H7 (cell line): ENCODE data around the gene ACY1. TPM values are rescaled to one million over a fixed set of nuclear protein-coding genes. Genes with fewer than 3 reads are reported as not detected.
A peak's percentile ranks its signal among the peaks of the same experiment; 100 is the strongest.

Experiments used
- DNase-seq: peaks from one replicate; pipeline ENCODE4 v3.0.0; 2012
- H3K27me3 ChIP-seq: 2 replicates; pipeline ENCODE4 v1.6.0; 2011; ENCODE audit warnings: mild to moderate bottlenecking, low read length; ENCODE audit not compliant: control insufficient read depth, insufficient read depth
- H3K36me3 ChIP-seq: replicated peaks from 2 replicates; pipeline ENCODE4 v1.5.1; 2011; ENCODE audit warnings: low read length; ENCODE audit not compliant: control insufficient read depth, insufficient read depth
- H3K4me3 ChIP-seq: 2 replicates; pipeline ENCODE4 v1.5.1; 2011; ENCODE audit warnings: low read depth, mild to moderate bottlenecking, control low read depth, low read length, moderate library complexity; ENCODE audit not compliant: insufficient read depth
- total RNA-seq: library from RNA; depleted of rRNA; stranded (reverse); fragments of >200 nt; shearing (Covaris generic); gene quantifications from 2 replicates; pipeline ENCODE4 v1.2.3, GENCODE V29; 2014

ACY1 gene
- total RNA-seq, 1 experiment from 2014 or later, result 101 TPM

DNA sequence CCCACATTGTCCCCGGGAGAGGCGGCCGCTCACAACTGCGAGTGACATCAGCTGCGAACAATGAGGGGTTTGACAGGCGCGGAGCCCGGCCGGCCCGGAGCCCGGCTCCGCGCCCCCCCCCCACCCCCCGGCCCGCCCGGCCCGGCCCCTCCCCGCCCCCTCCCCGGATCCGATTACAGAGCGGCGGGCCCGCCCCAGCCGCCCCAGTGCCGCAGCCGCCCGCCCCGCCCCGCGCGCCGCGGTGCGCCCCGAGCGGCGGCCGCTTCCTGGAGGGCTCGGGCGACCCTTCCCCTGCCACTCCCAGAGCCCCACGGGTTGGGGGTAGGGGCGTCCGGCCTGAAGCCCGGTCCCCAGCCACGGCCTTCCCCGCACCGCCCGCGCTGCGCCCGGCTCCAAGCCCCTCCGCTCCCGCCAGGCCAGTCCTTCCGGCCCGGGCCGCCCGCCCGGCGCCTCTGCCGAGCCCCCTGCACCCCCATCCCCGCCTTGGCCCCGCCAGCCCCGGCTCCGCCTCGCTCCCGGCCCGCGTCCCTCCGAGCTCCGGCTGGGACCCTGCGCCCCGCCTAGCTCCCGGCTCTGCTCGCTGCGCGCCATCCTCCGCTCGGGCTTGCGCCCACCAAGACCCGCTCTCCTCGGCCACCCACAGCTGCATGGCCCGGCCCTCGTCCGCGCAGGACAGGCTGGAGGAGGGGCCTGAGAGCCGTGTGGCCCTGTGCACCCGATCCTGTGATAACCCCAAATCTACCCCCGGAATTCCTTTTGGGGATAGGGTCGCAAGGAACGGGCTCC is 15.8 kb upstream of the ACY1 start, which contains the start of gene PCBP4:
Gene PCBP4 (minus strand): TSS at position 71 of the 786 bp plus-strand sequence. CDS start 6,214 bp downstream, outside the sequence.
- DNase-seq, result peak; percentile 96
- peak within 1 kb of the TSS; percentile 70 for H3K4me3 ChIP-seq
- no peaks in the 10 kb centered on the region; the same call in 1 of the 2 replicates for H3K36me3 ChIP-seq
- H3K27me3 ChIP-seq, result peaks cover 3% of the 10 kb centered on the region

- DNase-seq, result peak; percentile 83
- H3K27me3 ChIP-seq, result peaks cover 3% of the 10 kb centered on the region
- peak overlapping the region; percentile 70 for H3K4me3 ChIP-seq
- no peaks in the 10 kb centered on the region; the same call in 1 of the 2 replicates for H3K36me3 ChIP-seq
Observed at GRCh38 chr3:51968170-51968775, 15.1 kb upstream of the ACY1 start.

DNA sequence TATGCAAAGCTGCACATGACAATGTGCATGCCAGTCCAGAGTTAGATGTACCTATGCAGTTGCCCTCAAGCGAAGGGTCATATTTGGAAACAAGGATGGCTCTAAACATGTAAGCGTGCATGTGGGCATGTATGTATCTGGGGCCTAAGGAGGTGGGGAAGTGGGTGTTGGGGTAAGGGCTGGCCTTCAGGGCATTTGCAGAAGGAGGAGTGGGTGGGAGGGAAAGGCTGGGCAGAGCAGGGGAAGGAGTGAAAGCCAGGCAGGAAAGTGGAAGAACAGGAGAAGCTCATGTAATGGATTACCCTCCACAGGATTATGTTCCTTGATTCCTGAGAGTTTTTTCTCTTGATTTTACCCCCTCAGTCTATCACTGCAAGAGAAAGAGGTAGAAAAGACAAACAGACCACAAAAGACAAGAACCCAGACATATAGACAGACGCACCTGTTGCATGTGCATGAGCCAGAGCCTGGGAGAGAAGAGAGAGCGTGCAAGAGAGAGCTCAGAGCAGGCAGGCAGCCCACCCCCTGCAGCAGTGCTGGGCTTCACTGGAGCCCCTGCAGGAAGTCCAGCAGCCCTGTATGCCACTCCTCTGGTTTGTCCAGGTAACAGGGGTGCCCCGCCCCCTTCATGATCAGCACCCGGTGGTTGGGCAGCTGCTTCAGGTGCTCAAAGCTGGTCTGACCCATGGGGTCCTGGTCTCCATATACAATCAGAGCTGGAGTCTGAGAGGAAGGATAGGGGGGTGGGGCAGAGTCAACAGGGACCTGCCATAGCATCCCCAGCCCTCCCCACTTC is 14.3 kb upstream of the ACY1 start:
- no peak overlapping the region for H3K4me3 ChIP-seq
- no peak for DNase-seq

DNA sequence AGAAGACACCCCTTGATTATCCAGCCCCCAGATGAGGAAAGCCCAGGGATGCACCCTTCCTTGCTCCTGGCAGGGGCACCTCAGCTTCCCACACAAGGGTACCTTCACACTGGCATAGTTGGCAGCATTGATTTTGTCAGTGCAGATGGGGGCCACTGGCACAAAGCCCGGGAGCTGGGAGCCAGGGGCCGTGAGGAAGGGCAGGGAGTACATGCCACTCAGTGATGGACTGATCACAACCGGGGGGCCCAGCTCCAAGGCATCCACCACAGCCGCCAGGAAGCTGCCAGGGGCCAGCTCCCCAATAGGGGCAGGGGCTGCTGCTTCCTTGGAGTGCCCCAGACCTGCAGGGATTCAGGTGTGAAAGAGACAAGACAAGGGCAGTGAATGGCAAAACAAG is 13.5 kb upstream of the ACY1 start:
- Histone ChIP-seq H3K27me3 (peaks cover 9% of the 10 kb centered on the region), H3K4me3 (no peak overlapping the region), H3K36me3 (no peaks in the 10 kb centered on the region; the same call in 1 of the 2 replicates)
- no peak for DNase-seq

More for the DNA sequence above, 14.3 kb upstream of the ACY1 start:
- Histone ChIP-seq H3K36me3 (no peaks in the 10 kb centered on the region; the same call in 1 of the 2 replicates), H3K27me3 (peaks cover 7% of the 10 kb centered on the region)

DNA sequence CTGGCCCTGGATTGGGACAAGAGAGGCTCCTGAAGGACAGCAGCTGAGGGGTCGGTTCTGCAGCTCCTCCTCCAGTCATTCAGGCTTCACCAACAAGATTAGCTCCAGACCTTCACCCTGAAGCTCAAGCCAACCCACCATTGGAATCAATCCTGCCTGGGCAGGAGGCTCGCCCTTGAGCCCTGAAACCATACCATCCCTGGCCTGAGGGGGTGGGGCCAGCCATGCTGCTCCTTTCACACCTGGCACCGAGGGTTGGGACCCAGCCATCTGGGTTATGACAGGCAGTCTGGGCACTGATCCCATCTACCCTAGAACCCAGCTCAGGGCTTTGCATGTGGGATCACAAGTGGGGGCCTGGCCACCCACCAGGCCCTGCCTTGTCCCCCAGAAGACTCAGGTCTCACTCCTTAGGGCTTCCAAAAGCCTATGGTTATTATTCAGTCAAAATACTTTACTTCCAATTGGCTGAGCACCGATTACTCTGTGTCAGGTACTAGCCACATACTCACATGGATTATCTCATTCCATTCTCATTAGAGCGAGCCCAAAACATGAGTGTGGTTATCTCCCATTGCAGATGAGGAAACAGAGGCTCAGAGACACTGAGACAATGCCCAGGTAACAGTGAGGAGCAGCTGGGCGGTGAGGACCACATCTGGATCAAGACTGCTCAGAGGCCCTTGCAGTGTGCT is 12.6 kb upstream of the ACY1 start:
- DNase-seq, result no peak

DNA sequence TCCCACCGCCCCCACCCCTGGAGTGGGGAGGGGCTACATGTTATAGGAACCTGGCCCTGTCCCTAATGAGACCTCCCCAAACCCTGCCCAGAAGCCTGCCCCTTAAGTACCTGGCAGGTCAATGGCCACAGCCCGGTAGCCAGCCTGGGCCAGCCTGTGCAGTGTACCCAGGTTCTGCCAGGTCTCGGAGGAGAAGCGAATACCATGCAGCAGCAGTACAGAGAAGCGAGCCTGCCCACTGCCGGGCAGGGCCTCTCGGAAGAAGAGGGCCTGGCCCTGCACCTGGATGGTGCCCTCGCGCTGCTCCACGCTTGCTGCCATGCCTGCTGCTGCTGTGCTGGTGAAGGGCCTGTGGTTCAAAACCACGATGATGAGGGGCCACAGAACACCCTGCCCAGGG is 12.0 kb upstream of the ACY1 start:
- peaks cover 18% of the 10 kb centered on the region for H3K27me3 ChIP-seq

More for the DNA sequence above, 12.6 kb upstream of the ACY1 start:
- H3K27me3 ChIP-seq, result peaks cover 16% of the 10 kb centered on the region
- H3K4me3 ChIP-seq, result no peak overlapping the region
- no peaks in the 10 kb centered on the region; the same call in 1 of the 2 replicates for H3K36me3 ChIP-seq

GRCh38 chr3:51974277-51974962 is 8.9 kb upstream of the ACY1 start:
- peak overlapping the region; percentile 39 for H3K4me3 ChIP-seq
- peak; percentile 75 for DNase-seq
- no peaks in the 10 kb centered on the region; the same call in 1 of the 2 replicates for H3K36me3 ChIP-seq
- peaks cover 17% of the 10 kb centered on the region for H3K27me3 ChIP-seq

More for the DNA sequence above, 12.0 kb upstream of the ACY1 start:
- Histone ChIP-seq H3K4me3 (no peak overlapping the region), H3K36me3 (no peaks in the 10 kb centered on the region; the same call in 1 of the 2 replicates)
- no peak for DNase-seq

DNA sequence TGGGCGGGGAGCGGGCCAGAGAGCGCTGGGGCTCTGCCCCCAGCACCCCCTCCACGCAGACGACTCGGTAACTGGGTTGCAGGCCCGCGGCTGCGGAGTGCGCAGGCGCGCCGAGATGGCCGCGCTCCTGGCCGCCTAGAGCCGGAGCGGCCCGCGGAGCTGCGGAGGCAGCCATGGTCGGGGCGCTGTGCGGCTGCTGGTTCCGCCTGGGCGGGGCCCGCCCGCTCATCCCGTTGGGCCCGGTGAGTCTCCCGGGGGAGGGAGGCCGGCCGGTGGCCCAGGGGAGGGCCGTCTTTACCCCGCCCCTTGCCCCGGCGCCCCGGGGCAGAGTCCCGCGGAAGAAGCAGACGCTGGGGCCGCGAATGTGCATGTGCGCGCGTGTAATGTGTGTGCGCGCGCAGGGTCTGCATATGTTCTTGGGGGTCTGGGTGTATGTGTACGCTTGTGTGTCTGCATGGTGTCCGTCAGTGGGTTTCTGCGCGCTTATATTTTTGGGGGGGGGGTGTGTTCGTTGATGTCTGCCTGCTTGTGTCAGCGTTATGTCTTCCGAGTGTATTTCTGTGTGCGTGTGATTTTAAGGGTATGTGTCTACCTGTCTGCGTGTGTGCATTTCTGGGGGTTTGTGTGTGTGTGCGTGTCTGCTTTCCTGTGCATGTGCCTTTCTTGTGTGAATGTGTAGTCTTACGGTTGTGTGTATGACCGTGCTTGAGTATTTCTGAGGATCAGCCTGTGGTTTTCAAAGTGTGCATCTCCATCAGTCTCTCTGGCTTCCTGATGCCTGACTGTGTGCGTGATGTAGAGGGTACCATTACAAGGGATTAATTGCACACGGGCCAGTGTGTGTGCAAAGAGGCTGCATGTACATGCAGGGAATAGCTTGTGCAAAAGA is 8.1 kb upstream of the ACY1 start, which contains the start of gene ABHD14A:
Gene ABHD14A (plus strand): TSS at position 102 of the 889 bp plus-strand sequence. CDS start 72 bp downstream, at position 174.
- DNase-seq, result peak; percentile 97
- Histone ChIP-seq H3K36me3 (no peaks in the 10 kb centered on the region; the same call in 1 of the 2 replicates), H3K4me3 (peak within 1 kb of the TSS; percentile 61), H3K27me3 (peaks cover 17% of the 10 kb centered on the region)

DNA sequence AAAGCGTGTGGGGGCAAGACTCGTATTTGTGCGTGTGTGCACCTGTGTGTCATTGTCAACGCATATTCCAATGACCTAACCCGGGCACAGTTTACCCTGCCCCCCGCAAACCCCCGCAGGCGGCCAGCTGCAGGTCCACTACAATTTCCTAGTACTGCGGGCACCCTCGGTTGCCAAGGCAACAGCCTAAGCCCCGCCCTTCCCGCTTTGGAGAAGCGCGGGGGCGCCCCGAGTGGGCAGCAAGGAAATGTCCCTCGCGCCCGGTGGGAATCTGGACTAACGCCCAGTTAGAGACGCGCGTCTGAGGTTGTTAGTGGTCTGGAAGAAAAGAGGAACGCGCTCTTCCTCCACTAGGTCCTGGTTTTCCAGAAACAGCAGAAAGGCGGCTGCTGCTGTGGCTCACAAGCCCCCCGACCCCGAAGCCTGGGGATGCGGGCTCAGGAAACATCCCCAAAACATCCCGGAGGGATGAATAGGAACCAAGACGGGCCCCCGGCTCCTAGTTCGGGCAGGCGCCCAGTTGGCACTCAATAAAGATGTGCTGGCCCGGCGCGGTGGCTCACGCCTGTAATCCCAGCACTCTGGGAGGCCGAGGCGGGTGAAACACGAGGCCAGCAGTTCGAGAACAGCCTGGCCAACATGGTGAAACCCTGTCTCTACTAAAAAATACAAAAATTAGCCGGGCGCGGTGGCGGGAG is 7.3 kb upstream of the ACY1 start:
- Histone ChIP-seq H3K27me3 (peaks cover 17% of the 10 kb centered on the region), H3K36me3 (no peaks in the 10 kb centered on the region; the same call in 1 of the 2 replicates), H3K4me3 (no peak overlapping the region)
- peak; percentile 85 for DNase-seq

DNA sequence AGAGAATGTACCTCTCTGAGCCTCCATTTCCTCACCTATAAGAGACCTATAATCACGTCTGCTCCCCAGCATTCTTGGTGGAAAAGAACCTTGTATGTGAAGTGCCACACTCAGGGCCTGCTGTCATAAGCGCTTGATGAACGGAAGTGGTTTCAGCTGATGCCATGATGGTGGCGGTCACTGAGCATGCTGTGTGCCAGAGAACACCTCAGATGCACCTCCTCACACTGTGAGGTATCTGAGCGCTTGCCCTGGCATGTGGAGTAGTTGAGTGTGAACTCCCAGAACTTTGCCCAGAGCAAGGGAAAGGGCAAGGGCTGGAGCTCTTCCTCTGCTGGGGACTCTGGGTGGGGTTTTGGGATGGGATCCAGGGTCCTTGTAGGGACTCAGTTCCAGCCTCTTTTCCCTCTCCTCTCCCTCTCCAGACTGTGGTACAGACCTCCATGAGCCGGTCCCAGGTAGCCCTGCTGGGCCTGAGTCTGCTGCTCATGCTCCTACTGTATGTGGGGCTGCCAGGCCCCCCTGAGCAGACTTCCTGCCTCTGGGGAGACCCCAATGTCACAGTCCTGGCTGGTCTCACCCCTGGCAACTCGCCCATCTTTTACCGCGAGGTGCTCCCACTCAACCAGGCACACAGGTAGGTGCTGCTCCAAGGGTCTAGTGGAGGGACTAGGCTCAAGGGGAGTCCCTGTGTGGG is 5.7 kb upstream of the ACY1 start:
- peaks cover 17% of the 10 kb centered on the region for H3K27me3 ChIP-seq
- no peak overlapping the region for H3K4me3 ChIP-seq
- DNase-seq, result no peak

GRCh38 chr3:51978143-51978502 is 5.2 kb upstream of the ACY1 start:
- Histone ChIP-seq H3K27me3 (peaks cover 17% of the 10 kb centered on the region), H3K4me3 (no peak overlapping the region), H3K36me3 (no peaks in the 10 kb centered on the region)
- DNase-seq, result no peak

More for the DNA sequence above, 5.7 kb upstream of the ACY1 start:
- H3K36me3 ChIP-seq, result no peaks in the 10 kb centered on the region

GRCh38 chr3:51980253-51980652 is 3.1 kb upstream of the ACY1 start:
- Histone ChIP-seq H3K36me3 (no peaks in the 10 kb centered on the region), H3K4me3 (no peak overlapping the region), H3K27me3 (peaks cover 10% of the 10 kb centered on the region)
- DNase-seq, result no peak
